Epithelial cell of proximal tubule (primary cell): ENCODE results near the gene RNF182. TPM values are rescaled to one million over a fixed set of nuclear protein-coding genes. Genes with fewer than 3 reads are reported as not detected.

Experiments used
- DNase-seq: peaks from one replicate; pipeline ENCODE4 v3.0.0-alpha.2; 2011; ENCODE audit warnings: low read depth
- H3K4me3 ChIP-seq: 2 replicates; pipeline ENCODE4 v1.5.1; 2011; ENCODE audit warnings: low read depth, mild to moderate bottlenecking, low read length
- CTCF ChIP-seq: conservative IDR thresholded peaks from 2 replicates; pipeline ENCODE4 v1.5.1; 2012; ENCODE audit warnings: low read depth, mild to moderate bottlenecking, low read length
- total RNA-seq: library from RNA; depleted of rRNA; stranded (reverse); fragments of >200 nt; gene quantifications from 2 replicates; pipeline ENCODE4 v1.2.3, GENCODE V29; 2015

RNF182 gene
- total RNA-seq, 1 donor from 2014 or later, result 19.1 TPM

- no peak for TF ChIP-seq CTCF
- no peak overlapping the region for H3K4me3 ChIP-seq
- no peak for DNase-seq
Observed at GRCh38 chr6:14020551-14020950, 95.8 kb downstream of the RNF182 start.

GRCh38 chr6:14021449-14021848, 96.7 kb downstream of the RNF182 start:
- no peak for TF ChIP-seq CTCF
- no peak for DNase-seq
- no peak overlapping the region for H3K4me3 ChIP-seq

- DNase-seq, result no peak
- H3K4me3 ChIP-seq, result no peak overlapping the region
- no peak for TF ChIP-seq CTCF
Observed at GRCh38 chr6:14022673-14023072, 97.9 kb downstream of the RNF182 start.

- no peak overlapping the region for H3K4me3 ChIP-seq
- no peak for DNase-seq
- no peak for TF ChIP-seq CTCF
Observed at GRCh38 chr6:14023855-14024254, 99.1 kb downstream of the RNF182 start.

- no peak for TF ChIP-seq CTCF
- no peak for DNase-seq
- no peak overlapping the region for H3K4me3 ChIP-seq
Observed at GRCh38 chr6:14025160-14025559, 100.4 kb downstream of the RNF182 start.

GRCh38 chr6:14026831-14027539, 102.2 kb downstream of the RNF182 start:
- H3K4me3 ChIP-seq, result no peak overlapping the region
- DNase-seq, result no peak
- TF ChIP-seq CTCF, result no peak

- no peak for TF ChIP-seq CTCF
- no peak overlapping the region for H3K4me3 ChIP-seq
- no peak for DNase-seq
Observed at GRCh38 chr6:14028631-14029030, 103.9 kb downstream of the RNF182 start.
